BJ (cell line): Measurements from ENCODE around the gene MAPKAP1. TPM values are rescaled to one million over a fixed set of nuclear protein-coding genes. Genes with fewer than 3 reads are reported as not detected.

Source experiments
- CTCF ChIA-PET: fragments of 350-600 bp; formaldehyde crosslinking; extraction: SDS; loops from one replicate; lab custom pipeline; 2021; ENCODE audit warnings: antibody characterized with exemption, inconsistent platforms; lab: Yijun Ruan, JAX
- POLR2A ChIA-PET: fragments of 300-600 bp; sonication (Branson Sonifier 250); formaldehyde crosslinking; extraction: SDS; loops from one replicate; lab custom pipeline; 2021; ENCODE audit warnings: antibody characterized with exemption; lab: Charles Lee
- DNase-seq: peaks from one replicate; pipeline ENCODE4 v3.0.0-alpha.2; 2011; ENCODE audit warnings: low read depth
- H3K27me3 ChIP-seq: 2 replicates; pipeline ENCODE4 v1.6.0; 2011; ENCODE audit warnings: low read length; ENCODE audit not compliant: control insufficient read depth, insufficient read depth
- H3K36me3 ChIP-seq: 2 replicates; pipeline ENCODE4 v1.5.1; 2011; ENCODE audit warnings: low read length; ENCODE audit not compliant: control insufficient read depth, insufficient read depth
- H3K4me3 ChIP-seq: 2 replicates; pipeline ENCODE4 v1.5.1; 2011; ENCODE audit warnings: low read depth, mild to moderate bottlenecking, control low read depth, low read length
- CTCF ChIP-seq: IDR thresholded peaks from 2 replicates; pipeline ENCODE4 v1.5.1; 2011; ENCODE audit warnings: low read depth, mild to moderate bottlenecking, control low read depth, inconsistent platforms, low read length, moderate library complexity; ENCODE audit not compliant: insufficient read depth
- polyA plus RNA-seq: library from polyadenylated mRNA; depleted of rRNA; stranded (reverse); fragments of >200 nt; gene quantifications from 2 replicates; pipeline ENCODE4 v1.2.3, GENCODE V29; 2011

MAPKAP1 gene
- polyA plus RNA-seq, 1 experiment: 113 TPM

GRCh38 chr9:125655066-125655633 is 51.9 kb downstream of the MAPKAP1 start:
- DNase-seq: no peak
- TF ChIP-seq CTCF: no peak
- ChIA-PET CTCF (no interaction called here), POLR2A (no interaction called here)
- Histone ChIP-seq H3K36me3 (no peaks in the 10 kb centered on the region; the same call in 1 of the 2 replicates), H3K4me3 (no peak overlapping the region), H3K27me3 (no peaks in the 10 kb centered on the region)

GRCh38 chr9:125654121-125654520 is 52.9 kb downstream of the MAPKAP1 start:
- CTCF ChIA-PET: no interaction called here
- no peak for TF ChIP-seq CTCF
- no peak overlapping the region for H3K4me3 ChIP-seq
- no peaks in the 10 kb centered on the region; the same call in 1 of the 2 replicates for H3K36me3 ChIP-seq
- POLR2A ChIA-PET: no interaction called here
- no peaks in the 10 kb centered on the region for H3K27me3 ChIP-seq
- no peak for DNase-seq

- H3K4me3 ChIP-seq: no peak overlapping the region
- TF ChIP-seq CTCF: no peak
- DNase-seq: no peak
- no peaks in the 10 kb centered on the region for H3K27me3 ChIP-seq
- H3K36me3 ChIP-seq: no peaks in the 10 kb centered on the region; the same call in 1 of the 2 replicates
- ChIA-PET CTCF (no interaction called here), POLR2A (no interaction called here)
Observed at GRCh38 chr9:125653325-125653724, 53.7 kb downstream of the MAPKAP1 start.

GRCh38 chr9:125652759-125653158 is 54.2 kb downstream of the MAPKAP1 start:
- TF ChIP-seq CTCF: no peak
- DNase-seq: no peak
- ChIA-PET CTCF (interaction anchor here (1.2 kb wide), 1 partner anchor 94 kb away, joined by 3 read pairs; no protein-coding TSS in a partner anchor), POLR2A (no interaction called here)
- no peaks in the 10 kb centered on the region for H3K27me3 ChIP-seq
- H3K36me3 ChIP-seq: no peaks in the 10 kb centered on the region; the same call in 1 of the 2 replicates
- H3K4me3 ChIP-seq: no peak overlapping the region

- H3K36me3 ChIP-seq: no peaks in the 10 kb centered on the region
- no peaks in the 10 kb centered on the region for H3K27me3 ChIP-seq
- DNase-seq: no peak
- no peak for TF ChIP-seq CTCF
- H3K4me3 ChIP-seq: no peak overlapping the region
- CTCF ChIA-PET: interaction anchor here (1.2 kb wide), 1 partner anchor 94 kb away, joined by 3 read pairs; no protein-coding TSS in a partner anchor
- POLR2A ChIA-PET: no interaction called here
Observed at GRCh38 chr9:125652233-125652594, 54.8 kb downstream of the MAPKAP1 start.
